HG03196 (cell line): ENCODE measurements around the gene ATP6V1B1.
A peak's percentile ranks its signal among the peaks of the same experiment; 100 is the strongest.

Experiments used
- ATAC-seq: cut with Tn5 transposase; IDR thresholded peaks from one replicate; pipeline ENCODE4 v1.9.1; 2021; ENCODE audit not compliant: unreplicated experiment

Gene ATP6V1B1

GRCh38 chr2:70943205-70943871 is 7.6 kb downstream of the ATP6V1B1 start:
- ATAC-seq: no peak

- no peak for ATAC-seq
These were observed 8.5 kb downstream of the ATP6V1B1 start for GRCh38 chr2:70944111-70944690.

- ATAC-seq: no peak
These were observed 11.2 kb downstream of the ATP6V1B1 start for GRCh38 chr2:70946832-70947442.

GRCh38 chr2:70947556-70948184 is 12.0 kb downstream of the ATP6V1B1 start:
- no peak for ATAC-seq

- peak; percentile 61 for ATAC-seq
These were observed 12.8 kb downstream of the ATP6V1B1 start for GRCh38 chr2:70948337-70949003.

GRCh38 chr2:70949086-70949485 is 13.4 kb downstream of the ATP6V1B1 start:
- no peak for ATAC-seq

GRCh38 chr2:70954886-70955285 is 19.2 kb downstream of the ATP6V1B1 start:
- ATAC-seq: no peak

GRCh38 chr2:70956141-70956540 is 20.4 kb downstream of the ATP6V1B1 start:
- no peak for ATAC-seq

- ATAC-seq: no peak
These were observed 22.1 kb downstream of the ATP6V1B1 start for GRCh38 chr2:70957798-70958197.

- ATAC-seq: no peak
These were observed 23.1 kb downstream of the ATP6V1B1 start for GRCh38 chr2:70958759-70959158.

- ATAC-seq: no peak
These were observed 23.6 kb downstream of the ATP6V1B1 start for GRCh38 chr2:70959271-70959761.

- ATAC-seq: no peak
These were observed 24.4 kb downstream of the ATP6V1B1 start for GRCh38 chr2:70959851-70960832.

- ATAC-seq: no peak
These were observed 25.3 kb downstream of the ATP6V1B1 start for GRCh38 chr2:70960833-70961647.

- ATAC-seq: no peak
These were observed 25.9 kb downstream of the ATP6V1B1 start for GRCh38 chr2:70961648-70961994.

- ATAC-seq: no peak
These were observed 26.6 kb downstream of the ATP6V1B1 start for GRCh38 chr2:70962211-70962884.

GRCh38 chr2:70962885-70963878 is 27.5 kb downstream of the ATP6V1B1 start:
- no peak for ATAC-seq

GRCh38 chr2:70964133-70964532 is 28.4 kb downstream of the ATP6V1B1 start:
- ATAC-seq: no peak
